ENCODE results near the gene SDF2L1.
"Not testable (repeated sequence)": the region's sequence is repeated elsewhere in the genome, so short reads cannot be mapped to it uniquely, and the experiment has no call there.

The SDF2L1 gene

DNA sequence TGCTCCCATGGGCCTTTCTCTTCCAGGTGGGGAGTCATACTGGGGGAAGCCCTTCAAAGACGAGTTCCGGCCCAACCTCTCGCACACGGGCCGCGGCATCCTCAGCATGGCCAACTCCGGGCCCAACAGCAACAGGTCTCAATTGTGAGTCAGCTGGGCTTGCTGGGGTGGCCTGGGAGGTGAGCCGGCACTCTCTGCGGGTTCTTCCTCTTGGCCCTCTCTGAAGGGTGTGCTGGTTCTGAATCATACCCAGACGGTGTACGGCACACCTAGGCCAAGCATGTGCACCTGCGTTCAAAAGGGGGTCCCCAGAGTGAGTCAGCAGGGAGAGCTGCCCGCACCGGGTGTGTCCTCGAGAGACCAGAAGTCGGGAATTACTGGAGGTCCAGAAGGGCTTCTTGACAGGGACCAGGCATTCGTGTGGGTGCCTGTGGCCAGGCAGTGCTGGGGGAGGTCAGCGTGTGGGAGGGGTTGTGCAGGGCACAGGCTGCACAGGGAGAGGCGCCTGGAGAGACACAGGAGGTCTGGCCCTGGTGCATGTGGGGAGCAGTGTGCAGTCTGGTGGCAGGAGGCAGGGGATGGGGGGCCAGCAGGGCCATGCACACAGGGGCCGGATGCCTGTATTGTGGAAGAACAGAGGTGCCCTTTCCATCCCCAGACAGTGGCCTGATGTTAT is 46.7 kb downstream of the SDF2L1 start:
- no peak for DNase-seq

GRCh38 chr22:21690401-21690801 is 48.3 kb downstream of the SDF2L1 start:
- no peak for DNase-seq

- DNase-seq = no peak
These were observed 49.7 kb downstream of the SDF2L1 start for GRCh38 chr22:21691816-21692215.

DNA sequence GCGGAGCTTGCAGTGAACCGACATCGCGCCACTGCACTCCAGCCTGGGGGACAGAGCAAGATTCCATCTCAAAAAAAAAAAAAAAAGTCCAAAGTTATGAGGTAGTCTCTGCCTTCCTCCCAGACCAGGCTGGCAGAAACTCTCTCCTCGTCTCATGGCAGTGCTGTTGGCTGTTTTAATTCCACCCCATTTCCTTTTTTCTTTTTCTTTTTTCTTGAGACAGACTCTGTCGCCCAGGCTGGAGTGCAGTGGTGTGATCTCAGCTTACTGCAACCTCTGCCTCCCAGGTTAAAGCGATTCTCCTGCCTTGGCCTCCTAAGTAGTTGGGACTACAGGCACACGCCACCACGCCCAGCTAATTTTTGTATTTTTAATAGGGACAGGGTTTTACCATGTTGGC is 50.8 kb downstream of the SDF2L1 start:
- not testable (repeated sequence) for DNase-seq

DNA sequence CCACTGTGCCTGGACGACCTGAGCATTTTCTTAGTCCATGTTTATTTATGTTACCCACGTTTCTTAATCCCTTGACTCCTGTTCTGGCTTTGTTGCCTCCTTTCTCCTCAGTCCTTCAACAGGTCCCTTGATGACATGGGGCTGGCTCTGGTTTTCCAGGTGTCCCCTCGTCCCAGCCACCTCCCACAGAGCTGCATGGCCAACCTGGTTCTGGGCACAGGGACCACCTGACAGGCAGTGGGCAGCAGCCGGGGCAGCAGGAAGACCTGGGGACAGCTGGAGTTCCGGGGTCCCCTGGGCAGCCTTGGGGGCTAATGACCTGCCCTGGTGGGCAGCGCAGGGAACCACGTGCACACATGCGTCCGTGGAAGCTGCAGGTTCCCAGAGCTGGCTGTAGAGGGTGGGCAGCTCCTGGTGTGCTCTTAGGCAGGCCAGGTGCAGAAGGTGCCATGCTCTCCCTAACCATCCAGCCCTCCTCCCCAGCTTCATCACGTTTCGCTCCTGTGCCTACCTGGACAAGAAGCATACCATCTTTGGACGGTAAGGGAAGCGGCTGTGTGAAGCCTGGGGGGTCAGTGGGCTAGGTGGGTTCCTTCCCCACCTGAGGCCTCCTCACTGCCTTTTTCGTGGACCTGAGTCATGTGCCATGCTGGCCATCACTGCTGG is 51.4 kb downstream of the SDF2L1 start:
- no peak for DNase-seq
